Right forelimb (tissue), 1 donor: ENCODE results near the gene CCRL2.
"Not testable (repeated sequence)": the region's sequence is repeated elsewhere in the genome, so short reads cannot be mapped to it uniquely, and the experiment has no call there.

Source experiments
- DNase-seq: peaks from one replicate; pipeline ENCODE4 v3.0.0-alpha.2; 2018

The CCRL2 gene

DNA sequence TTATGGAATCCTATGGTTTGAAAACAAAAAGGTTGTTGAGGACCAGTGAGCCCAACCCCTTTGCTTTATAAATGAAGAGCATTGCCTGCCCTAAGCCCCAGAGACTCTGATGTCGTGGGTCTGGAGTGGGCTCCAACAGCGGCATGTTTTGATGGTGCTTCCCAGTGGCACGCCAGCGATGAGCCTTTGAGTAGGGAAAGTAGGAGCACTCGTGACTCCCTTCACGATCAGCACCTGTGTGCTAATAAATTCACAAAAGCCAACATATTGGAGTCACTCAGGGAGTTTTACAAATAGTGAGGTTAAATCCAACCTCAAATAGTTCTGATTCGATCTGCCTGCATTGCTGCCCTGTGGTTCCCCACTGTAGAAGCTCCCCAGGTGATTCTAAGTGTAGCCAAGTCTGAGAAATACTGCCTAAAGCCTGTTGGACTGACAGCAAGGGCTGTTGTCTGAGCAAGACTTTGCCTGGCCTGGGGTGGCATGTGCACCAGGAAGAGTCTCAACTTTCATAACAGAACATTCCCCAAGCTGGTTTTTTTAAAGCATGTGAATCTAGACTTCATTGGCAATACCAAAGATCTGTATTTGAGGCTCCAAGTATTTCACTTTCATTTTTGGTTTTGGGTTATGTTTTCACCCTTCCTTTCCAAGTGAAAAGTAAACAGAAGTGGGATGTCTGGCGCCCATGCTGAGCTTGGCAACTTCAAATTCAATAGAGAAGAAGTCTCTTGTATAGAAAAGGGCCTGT, 26.4 kb upstream of the CCRL2 start:
- DNase-seq = no peak

DNA sequence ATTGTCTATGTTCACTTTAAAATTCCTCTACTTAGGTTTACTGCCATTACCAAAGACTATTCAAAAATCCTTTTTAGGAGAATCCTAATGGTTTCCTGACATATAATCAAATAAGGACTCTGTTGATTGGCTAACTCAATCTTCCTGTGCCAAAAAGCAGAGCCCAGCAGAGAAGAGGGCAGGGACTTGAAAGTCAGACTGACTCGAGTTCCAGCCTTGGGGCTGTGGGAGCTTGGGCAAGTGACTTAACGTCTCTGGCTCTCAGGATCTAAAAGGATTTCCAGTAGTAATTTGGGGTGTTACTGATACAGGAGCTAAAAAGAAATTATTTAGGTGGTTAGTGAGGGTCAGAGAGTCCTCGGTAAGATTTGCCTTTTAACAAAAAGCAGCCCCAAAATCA, 25.4 kb upstream of the CCRL2 start:
- no peak for DNase-seq

DNA sequence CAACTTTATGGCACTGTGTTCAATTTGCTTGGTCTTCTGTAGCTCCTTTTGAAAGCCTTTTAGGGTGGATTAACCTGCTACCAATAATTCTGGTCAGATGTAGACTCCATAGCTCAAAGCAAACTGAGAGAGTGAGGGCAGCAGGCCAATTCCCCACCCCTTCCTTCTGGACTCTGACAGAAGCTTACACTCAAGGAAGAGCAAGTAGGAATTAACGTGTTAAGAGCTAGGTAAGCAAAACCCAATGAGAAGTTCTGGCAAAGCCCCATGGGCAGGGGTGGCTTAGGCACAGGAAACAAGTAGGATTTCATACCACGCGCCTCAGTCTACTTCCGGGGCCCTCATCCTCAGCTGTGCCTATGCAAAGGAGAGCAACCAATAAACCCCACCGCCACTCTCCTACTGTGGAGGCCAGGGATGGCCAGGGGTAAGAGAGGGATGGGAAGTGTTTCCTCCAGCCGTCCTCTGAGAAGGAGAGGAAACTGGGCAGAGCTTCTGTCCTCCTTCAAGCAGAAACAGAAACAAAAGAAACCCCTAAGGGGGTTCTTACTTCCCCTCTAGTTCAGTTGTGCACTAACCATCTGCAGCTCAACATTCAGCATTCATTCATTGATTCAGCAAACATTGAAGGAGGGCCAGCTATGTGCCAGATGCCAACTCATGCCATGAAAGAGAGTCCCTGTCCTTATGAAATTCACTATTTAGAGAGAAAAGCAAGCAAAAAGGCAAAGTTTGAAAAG, 23.7 kb upstream of the CCRL2 start:
- DNase-seq = no peak

DNA sequence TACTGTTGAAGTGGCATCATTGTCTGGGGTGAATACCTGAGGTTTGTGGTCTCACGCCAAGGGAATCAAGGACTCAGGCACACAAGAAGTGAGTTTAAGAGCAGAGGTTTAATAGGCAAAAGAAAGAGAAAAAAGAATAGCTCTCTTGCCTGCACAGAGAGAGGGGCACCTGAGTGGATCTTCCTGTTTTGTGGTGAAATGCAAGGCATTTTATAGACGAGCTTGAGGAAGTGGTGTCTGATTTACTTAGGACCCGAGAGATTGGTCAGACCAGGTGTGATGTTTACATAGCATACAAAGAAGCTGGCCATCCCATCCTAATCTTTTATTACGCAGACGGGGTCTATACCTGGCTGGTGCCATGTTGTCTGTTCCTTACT, 23.1 kb upstream of the CCRL2 start:
- DNase-seq = no peak

DNA sequence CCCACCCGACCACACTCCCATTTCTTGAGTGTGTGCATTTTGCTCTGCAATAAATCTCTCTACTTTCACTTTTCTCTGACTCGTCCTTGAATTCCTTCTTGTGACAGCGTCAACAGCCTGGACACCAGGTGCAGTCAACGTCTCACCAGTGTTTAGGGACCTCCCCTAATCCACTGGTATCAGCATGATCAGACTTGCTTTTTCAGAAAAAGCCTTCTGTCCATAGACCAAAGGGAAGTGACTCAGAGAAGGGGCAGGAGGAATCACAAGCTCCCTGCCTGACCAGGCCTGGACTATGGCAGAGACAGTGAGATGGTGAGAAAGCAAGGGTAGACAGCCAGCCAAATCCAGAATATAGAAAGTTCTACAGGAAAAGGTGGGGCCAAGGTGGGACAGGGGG, 20.9 kb upstream of the CCRL2 start:
- no peak for DNase-seq

DNA sequence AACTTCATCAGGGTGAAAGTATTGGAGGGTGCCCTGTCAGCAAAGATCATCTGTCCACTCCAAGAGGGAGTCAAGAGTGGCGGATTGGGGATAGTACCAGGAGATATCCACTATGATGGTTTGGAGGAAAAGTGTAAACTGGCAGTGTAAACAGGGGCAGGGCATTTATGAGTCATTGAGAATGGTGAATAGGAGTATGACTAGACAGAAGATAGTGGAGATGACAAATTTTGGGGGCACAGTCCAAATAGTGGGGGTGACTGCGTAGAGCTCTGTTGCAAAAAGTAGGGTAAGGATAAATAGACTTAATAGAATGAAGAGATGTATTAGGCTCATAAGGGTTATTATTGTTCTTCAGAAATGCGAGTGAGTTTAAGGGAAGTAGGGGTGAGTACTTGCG, 18.2 kb upstream of the CCRL2 start:
- DNase-seq = not testable (repeated sequence)

DNA sequence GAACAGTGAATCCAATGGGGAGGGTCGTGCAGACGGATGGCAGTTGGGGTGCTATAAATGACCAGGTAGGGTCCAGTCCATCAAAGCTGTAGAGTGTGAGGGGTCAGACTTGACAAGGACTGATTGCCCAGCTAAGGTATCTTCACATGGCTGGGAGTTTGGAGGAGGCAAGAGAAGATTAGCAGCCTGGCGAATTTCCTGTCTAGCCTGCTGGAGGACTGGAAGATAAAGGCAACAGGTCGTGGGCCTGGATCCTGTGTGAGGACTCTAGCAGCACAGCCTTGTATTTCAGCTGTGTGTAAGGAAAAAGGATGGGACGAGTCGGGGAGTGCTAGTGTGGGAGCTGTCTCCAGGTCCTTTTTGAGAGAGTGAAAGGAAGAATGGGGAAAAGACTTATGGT, 17.8 kb upstream of the CCRL2 start:
- DNase-seq = no peak

DNA sequence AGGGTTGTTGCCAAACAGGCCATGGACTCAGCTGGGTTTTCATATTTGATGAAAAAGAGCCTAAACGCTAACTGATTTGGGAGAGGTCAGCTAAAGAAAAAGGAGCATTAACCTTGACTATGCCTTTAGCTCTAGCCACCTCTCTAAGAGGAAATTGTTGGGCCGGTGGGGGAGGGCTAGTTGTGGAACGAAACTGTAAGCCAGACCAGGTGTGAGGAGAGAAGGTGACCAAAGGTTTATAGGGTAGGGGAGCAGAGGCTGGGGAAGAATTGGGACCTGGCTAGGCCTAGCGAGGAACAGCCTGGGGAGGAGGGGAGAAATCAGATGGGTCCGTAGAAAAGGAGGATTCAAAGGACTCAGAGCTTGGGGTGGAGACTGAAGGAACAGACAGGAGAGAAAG, 15.5 kb upstream of the CCRL2 start:
- DNase-seq = not testable (repeated sequence)

DNA sequence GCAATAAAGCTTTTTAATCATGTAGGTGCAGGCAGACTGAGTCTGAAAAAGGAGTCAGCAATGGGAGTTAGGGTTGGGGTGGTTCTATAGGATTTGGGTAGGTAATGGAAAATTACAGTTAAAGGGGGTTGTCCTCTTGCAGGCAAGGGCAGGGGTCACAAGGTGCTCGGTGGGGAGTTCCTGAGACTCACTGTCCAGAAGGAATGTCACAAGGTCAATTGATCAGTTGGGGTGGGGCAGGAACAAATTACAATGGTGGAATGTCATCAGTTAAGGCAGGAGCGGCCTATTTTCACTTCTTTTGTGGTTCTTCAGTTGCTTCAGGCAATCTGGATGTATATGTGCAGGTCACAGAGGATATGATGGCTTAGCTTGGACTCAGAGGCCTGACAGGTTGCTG, 14.0 kb upstream of the CCRL2 start:
- no peak for DNase-seq

DNA sequence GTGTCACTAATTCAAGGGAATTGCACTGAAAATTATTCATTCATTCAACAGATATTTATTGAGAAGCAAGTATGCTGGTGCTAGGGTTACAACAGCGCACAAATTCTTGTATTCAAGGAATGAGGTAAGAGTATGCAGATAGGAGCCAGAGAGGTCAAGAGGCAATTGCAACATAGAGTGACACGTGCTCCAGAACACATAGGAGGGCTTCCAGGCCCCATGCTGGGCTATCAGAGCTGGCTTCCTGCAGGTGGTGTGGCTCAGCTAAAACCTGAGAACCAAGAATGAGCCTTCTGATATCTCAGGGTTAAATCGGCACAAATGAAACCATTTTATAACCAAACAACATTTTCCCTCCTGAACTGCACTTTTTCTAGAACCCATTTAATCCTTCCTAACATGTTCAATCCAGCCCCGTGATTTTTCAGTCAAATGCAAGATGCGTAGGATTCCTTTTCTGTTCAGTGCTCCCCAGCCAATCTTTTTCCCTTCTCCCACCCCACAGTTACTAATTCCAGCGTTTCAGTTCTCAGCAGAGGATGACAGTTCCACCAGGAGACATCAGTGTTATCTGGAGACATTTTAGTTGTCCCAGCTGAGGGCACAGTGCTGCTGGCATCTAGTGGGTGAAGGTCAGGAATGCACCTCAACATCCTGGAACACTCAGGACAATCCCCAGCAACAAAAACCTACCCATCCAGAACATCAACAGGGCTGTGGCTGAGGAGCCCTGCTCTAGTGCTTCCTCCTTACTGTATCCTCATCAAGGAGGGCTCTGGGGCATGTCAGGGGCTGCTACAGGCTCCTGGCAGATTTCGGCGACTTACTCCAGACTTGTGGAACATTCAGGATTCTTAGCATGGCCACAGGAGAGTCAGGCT, 13.3 kb upstream of the CCRL2 start:
- no peak for DNase-seq

DNA sequence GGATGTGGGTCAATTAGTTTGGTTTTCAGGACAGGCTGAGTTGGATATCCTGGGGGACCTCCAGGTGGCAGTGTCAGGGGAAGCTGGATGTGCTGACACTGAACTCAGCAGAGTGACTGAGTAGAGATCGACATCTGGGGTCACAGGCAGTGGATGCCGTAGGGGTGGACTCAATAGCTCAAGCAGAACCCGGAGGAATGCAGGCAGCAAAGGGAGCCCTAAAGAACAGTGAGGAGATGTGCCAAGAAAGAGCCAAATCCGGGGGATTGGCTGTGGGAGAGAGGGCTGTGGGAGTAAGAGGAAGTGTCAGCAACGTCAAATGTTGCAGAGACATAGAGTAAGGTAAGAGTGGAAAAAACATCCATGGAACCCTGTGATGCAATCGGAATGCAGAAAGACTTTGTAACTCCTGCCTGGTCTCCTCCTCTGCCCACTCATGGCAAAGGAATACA, 11.8 kb upstream of the CCRL2 start:
- no peak for DNase-seq

DNA sequence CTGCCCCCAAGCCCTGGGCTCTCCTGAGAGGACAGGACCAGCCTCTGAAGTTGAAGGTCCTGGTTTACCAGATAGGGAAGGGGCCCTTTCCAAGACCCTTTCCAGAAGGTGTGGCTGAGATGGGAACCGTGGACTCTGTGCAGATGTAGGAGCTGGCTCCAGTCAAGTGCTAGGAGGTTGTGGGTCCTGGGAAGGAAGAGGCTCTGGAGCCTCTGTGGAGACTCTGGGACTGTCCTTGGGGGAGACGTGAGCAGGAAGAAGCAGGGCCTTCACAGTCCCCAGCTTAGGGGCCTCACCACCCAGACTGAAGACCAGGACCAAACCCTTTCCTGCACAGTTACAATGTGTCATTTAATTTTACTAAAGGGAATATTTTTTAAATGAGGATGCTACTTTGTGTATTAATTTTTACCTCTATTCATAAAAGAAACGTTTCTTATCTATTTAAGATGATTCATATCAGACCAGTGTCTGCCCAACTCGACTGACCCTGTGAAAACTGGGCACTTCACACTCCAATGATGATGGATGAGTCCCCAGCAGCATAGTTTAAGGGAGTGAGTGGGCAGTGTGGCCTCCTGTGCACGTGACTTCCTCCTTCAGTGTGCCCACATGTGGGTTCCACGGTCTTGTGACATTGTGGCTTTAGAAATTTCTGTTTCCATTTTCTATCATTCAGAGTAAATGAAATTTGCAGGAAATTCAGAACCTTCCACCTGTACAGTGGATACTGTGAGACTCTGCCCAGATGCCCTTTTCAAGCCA, 11.1 kb upstream of the CCRL2 start:
- DNase-seq = no peak

DNA sequence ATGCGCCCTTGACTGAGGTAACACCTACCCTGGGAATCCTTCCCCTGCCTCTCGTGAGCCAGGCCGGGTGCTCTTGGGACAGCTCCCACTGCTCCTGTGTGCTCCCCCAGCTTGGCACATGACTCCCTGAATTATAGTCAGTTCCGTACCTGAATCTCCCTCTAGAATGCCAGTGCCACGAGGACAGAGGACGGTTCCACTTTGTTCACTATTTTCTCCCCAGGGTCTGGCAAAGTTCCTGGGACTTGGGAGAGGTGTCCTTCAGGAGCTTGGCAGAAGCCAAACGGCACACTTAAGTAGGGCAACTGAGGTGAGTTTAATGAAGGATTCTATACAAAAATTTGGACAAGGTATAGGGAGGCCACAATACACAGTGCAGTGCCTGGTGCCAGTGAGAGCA, 9.9 kb upstream of the CCRL2 start:
- DNase-seq = no peak

DNA sequence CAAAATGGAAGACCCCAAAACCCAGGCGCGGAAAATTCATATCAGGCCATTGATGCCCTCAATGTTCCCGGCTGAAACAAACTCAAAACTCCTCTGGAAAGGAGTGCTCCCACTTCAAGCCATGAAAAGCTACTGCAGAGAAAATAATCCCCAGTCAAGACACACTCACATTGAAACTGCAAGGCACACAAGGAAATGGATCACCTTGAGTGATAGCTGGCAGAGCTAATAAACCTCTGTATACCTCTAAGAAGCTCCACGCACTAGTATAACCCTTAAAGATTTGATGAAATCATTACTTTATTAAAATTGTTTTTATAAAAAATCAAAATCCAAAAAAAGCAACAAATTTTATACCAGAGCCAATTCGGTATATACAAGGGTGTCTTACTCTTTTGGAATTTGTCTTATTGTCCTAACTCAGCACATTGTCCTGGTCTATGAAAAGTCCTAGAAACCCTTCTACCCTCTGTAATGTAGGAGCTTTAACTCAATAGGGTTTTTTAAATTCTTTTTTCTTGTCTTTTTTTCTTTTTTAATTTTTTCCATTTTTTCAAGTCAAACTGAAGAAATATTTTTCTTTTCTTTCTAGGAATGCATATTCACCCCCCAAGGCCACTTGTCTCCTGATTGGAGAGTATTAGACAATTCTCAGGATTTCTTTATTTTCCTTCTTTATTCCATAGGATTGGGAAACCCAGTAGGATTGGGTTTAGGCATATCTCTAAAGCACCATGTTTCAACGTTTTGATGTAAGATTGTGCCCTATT, 8.7 kb upstream of the CCRL2 start:
- DNase-seq = no peak

DNA sequence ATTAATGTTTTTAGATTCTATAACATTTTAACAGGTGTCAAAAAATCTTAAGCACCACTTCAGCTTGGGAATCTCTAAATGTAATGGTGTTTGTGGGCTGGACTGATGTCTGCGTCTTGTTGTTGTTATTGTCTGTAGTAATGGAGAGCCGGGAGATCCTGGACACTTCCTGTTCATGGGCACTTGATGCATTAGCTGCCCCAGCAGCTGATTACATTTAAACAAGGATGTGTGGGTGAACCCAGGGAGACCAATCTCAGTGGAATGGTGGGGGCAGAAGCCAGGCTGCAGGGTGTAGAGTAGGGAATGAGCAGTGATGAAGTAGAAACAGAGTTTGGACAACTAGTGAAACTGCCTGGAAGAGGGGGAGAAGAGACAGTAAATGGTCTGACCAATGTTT, 8.0 kb upstream of the CCRL2 start:
- no peak for DNase-seq

DNA sequence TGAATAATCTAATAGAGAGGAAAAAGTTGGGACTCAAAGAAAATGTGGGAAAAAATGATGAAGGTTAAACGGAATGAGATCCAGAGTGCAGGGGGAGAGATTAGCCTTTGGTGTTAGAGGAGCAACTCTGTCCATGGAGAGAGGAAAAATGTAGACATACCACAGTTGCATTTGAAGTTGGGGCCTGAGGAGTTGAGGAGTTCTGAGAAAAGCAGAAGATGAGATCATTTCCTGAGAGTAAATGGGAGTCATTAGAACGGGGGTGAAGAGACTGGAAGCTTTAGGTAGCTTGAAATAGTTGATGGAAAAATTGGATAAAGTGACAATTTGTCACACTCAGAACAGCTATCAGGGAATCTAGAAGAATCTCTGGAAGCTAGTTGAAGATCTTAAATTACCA, 7.5 kb upstream of the CCRL2 start:
- no peak for DNase-seq

DNA sequence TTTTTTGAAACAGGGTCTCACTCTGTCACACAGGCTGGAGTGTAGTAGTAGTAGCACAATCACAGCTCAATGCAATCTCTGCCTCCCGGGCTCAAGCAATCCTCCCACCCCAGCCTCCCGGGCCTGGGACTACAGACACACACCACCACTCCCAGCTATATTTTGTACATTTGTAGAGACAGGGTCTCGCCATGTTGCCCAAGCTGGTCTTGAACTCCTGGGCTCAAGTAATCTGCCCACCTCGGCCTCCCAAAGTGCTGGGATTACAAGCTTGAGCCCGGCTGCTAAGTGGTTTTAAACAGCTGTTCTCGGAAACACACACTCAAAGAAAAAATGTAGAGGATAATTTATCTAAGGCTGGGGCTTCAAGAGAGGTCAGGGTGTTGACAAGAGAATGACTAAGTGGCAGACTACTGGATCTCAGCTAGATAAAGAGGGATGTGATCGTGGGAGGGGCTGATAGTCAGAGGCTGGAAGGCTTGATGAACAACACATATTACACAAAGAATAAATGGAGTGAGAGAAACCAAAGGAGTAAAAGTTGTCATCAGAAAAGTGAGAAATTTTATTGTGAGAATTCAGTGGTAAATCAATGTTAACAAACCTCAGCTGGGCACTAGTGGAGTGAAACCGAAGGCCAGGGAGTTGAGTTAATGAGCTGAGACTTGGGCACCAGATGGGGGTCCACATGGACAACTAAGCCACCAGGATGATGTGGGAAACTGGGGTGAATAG, 6.9 kb upstream of the CCRL2 start:
- DNase-seq = no peak

DNA sequence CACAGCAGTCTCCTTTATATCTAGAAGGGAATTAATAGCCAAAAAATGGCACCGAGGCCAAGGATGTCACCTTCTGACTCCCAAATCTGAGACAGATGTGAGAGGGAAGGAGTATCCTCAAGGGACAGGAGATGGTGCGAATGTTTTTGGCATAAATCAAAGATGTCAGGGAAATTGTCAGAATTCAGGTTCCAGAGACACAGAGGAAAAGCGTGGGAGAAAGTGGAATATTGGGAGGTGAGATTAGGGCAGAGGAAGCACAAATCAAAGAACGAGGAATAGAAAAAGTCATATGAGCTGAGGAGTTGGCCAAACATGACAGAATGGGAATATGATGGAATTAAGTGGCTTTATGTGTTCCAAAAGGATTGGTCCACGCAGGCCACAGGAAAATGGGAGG, 6.2 kb upstream of the CCRL2 start:
- no peak for DNase-seq

DNA sequence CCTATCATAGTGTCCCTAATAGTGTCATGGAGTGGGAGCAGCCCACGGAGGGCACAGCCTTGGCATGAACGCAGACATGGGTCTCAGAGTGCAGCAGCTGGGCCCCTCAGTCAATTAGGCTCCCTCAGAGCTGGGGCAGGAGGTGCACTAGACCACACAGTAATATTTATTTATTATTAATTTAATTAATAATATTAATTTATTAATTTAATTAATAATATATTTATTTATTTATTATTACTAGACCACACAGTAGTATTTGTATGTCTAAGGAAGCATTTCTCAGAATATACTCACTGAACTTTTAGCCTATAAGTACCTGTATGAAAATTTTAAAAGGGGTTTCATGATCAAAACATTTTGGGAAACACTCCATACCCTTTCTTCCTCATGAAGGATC, 5.5 kb upstream of the CCRL2 start:
- no peak for DNase-seq

DNA sequence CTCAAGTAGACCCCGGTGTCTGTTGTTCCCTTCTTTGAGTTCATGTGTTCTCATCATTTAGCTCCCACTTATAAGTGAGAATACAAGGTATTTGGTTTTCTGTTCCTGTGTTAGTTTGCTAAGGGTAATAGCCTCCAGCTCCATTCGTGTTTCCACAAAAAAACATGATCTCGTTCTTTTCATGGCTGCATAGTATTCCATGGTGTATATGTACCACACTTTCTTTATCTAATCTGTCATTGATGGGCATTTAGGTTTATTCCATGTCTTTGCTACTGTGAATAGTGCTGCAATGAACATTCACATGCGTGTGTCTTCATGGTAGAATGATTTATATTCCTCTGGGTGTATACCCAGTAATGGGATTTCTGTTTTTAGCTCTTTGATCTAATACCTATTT, 4.2 kb upstream of the CCRL2 start:
- DNase-seq = not testable (repeated sequence)

DNA sequence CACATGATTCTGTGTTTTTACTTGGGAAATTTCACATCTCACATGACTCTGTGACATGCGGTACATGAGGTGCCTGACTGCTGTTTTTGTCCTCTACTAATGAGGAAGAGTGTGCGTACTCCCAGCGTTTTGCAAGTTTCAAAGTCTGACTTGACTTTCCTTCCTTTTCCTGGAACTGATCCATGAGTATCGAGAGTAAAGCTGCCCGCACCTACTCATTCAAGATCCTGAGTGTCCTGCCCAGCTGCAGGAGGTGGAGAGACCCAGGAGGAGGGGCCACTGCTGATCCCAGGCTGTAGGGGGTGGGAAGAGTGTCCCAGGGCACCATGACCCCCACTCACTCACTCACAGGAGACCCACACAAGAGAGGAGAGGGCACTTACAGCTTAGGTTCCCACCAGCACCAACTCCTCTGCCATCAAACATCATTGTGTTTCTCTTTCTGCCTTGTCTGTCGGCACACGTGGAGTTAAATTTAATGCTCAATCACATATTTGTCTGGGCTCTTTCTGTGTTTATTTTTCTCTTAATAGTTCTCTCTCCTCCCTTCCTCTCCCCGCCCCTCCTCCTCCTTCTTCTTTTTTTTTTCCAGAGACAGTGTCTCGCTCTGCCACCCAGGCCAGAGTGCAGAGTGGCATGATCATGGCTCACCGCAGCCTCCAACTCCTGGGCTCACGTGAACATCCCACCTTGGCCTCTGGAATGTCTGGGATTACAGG, 1.6 kb upstream of the CCRL2 start:
- no peak for DNase-seq
